HL-60/S4 treated with phorbol 12-myristate 13-acetate at 8.2 ng/mL for 4 days and 3 days (cell line): ENCODE measurements around the gene ZSCAN32.

ENCODE experiments used
- in situ Hi-C: fragments of 300-500 bp; cut with MboI; formaldehyde crosslinking; loops from 2 replicates; pipeline ENCODE4 v1.15.0; 2022; ENCODE audit warnings: low sequenced_read_pairs

ZSCAN32 gene

GRCh38 chr16:3400779-3401688, at the start of gene ZSCAN32, which contains the start of gene ZNF174:
TSS of gene ZSCAN32 (minus strand) at chr16:3401004. CDS start at chr16:3397557, 3,447 bp downstream.
TSS of gene ZNF174 (plus strand) at chr16:3401215. CDS start at chr16:3402005, 790 bp downstream.
- in situ Hi-C loops, result no loop called here

DNA sequence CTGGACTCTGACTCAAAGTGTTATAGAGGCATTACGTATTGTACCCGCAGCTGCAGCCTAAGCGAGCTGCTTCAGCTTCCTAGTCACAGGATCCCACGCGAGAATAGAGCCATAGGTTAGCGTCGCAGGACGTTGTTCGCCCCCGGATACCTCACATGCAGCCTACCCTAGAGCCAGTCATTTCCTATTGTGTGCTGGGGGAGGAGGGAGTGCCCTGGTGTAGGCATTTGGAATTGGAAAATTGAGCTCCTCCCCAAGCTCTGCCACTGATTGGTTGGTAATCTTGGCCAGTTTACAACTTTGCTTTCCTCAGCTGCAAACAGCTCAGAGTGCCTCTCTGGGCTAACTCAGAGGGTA, 43.2 kb upstream of the ZSCAN32 start:
- in situ Hi-C loops, result no loop called here

DNA sequence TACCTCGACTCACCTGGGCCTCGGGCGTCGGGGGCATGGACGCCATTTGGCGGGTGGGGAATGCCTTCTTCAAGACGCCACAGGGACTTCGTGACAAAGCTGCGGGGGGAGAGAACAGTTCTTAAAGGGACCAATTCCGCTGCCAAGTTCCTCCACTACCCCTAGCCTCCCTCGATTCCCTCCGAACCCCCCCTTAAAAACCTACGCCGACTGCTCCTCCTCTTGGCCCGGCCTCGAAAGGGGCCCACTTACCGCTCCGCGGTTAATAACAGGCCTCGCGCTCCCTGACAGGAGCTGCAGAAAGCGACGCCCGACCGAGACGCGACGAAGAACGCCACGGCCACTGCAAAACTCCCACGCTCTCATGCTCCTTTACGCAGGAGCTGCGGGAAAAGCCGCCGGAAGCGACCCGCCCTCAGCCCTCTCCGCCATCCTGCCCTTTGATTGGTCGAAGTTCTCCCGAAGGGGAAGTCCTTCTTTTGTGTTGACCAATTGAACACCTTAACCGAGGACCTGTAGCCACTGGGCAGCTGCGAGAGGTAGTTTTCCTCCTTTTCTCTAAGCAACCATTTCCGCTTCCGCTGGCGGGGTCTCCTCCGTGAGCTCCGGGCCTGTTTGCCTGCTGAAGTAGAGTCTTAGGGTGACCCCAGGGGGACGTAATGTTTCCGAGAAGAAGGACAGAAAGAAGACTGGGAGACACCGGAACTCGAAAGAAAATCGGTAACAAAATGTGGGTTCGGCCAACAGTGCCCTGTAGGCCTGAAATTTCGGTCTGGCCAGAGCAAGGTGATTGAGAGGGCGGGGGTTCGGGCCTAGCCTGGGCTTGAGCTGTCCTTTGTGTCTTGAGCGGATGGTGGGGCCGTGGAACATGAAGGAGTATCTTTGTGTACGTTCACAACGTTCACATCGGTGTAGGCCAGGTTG, 42.6 kb upstream of the ZSCAN32 start, which contains the start of the genes NAA60 and ZNF597:
TSS of gene NAA60 (plus strand) at position 573 of the 924 bp plus-strand sequence. CDS start 32,548 bp downstream, outside the sequence.
TSS of gene ZNF597 (minus strand) at position 397 of the 924 bp plus-strand sequence. CDS start at position 46, 351 bp downstream.
- in situ Hi-C loops, result no loop called here

DNA sequence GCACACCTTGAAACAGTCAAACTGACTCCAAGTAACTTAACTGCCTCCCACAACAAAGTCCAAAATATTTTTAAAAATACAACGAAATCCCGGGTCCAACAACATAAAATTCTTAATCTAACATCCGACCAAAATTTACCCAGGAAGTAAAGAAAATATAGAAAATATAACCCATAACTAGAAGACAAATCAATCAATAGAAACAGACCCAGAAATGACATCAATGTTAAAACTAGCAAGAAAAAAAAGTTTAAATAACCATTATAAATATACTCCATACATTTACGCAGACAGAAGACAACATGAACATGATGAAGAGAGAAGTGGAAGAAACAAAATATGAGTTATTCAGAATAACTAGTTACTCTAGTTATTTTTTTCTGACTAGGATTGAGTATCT, 38.8 kb upstream of the ZSCAN32 start:
- in situ Hi-C loops, result no loop called here

GRCh38 chr16:3434373-3434772, 33.6 kb upstream of the ZSCAN32 start:
- in situ Hi-C loops, result no loop called here

DNA sequence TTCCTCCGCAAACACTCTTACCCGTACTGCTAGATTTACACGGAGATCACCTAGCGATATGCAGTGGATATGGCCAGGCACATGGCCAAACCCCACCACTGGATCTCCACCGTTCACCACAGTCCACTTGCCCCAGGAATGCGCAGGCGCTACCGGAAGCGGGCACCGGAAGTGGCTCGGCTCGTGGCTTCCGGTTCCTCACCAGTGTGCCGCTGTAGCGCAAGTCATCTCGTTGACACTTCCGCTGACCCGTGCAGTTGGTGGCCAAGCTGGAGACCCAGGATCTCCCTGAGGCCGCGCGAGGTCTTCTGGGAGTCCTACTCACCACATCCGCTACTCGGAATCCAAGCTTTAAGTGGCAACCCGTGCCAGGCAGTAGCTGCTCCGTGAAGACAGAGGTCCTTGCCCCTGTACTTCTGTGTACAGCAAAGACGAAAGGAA, 31.0 kb upstream of the ZSCAN32 start:
- in situ Hi-C loops, result no loop called here

DNA sequence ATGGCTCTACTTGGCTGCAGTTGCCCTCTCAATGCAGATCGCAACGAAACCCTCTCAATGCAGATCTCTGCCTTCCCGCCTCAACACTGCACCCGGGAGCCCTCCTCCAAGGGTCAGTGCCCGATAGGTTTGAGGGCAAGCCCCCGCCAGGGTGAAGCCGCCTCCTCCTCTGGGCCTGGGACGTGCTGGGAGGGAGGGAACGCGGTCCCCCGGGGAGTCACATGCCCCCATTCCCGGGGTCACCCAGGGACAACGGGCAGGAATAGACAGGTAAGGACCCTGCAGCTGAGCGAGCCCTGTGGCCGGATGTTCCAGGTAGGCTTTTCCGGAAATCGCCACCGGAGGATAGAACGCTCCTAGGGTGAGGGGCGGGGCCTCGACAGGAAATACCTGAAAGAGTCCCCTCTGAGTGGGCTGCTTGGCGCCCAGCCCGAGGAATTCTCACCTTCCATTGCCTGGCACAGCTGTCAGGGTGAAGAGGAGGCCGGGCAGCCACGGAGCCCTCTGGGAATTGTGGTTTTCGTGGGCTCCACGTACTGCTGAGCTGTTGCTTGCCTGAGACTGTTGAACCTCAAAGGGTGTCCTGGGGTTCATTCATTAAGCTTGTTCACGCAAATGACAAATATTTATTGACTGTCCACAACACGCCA, 13.1 kb upstream of the ZSCAN32 start:
- in situ Hi-C loops, result no loop called here

GRCh38 chr16:3408561-3409197, 7.9 kb upstream of the ZSCAN32 start:
- in situ Hi-C loops, result no loop called here

GRCh38 chr16:3401719-3402397, 1.1 kb upstream of the ZSCAN32 start:
- in situ Hi-C loops, result no loop called here

DNA sequence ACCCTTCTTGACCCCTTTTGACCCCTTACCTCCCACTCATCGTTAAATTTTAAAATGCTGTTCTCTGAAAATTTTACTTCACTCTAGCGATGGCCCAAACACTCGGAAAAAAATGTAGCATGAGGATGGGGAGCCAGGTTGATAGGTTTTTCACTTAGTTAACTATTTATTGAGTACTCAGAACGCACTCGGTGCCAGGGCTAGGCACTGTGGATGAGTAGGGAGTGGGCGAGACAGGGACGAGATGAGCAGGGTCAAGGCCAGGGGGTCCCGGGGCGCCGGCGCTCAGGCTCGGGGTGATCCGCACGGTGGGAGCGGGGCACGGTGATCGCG, 392 bp downstream of the ZSCAN32 start:
- in situ Hi-C loops, result no loop called here

GRCh38 chr16:3389663-3390338, 11.0 kb downstream of the ZSCAN32 start:
- in situ Hi-C loops, result no loop called here

DNA sequence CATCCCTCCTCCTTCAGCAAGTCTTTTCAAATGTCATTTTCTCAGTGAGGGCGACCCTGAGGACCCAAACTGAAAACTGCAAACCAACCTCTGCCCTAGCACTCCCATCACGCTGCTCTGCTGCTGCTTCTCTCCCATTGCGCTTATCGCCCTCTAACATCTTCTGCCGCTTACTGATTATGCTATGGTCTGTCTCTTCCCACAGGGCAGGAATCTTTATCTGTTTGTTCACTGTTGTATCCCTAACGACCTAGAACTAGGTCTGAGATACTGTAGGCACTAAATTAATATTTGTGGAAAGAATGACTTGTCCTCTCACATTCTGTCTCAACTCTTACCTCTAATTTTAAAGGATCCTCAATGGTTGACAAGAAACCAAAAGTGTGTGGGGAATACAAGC, 12.5 kb downstream of the ZSCAN32 start:
- in situ Hi-C loops, result no loop called here

DNA sequence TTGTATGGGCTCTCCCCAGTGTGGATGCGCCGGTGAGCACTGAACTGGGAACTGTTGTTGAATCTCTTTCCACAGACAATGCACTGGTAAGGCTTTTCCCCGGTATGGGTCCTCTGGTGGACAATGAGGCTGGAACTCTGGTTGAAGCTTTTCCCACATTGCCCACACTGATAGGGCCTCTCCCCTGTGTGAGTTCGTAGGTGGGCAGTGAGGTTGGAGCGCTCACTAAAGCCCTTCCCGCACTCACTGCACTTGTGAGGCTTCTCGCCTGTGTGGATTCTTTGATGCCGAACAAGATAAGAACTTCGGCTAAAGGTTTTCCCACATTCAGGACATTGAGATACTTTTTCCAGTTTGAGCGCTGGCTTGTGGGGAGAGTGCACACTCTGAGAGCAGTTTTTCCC, 17.8 kb downstream of the ZSCAN32 start:
- in situ Hi-C loops, result no loop called here

DNA sequence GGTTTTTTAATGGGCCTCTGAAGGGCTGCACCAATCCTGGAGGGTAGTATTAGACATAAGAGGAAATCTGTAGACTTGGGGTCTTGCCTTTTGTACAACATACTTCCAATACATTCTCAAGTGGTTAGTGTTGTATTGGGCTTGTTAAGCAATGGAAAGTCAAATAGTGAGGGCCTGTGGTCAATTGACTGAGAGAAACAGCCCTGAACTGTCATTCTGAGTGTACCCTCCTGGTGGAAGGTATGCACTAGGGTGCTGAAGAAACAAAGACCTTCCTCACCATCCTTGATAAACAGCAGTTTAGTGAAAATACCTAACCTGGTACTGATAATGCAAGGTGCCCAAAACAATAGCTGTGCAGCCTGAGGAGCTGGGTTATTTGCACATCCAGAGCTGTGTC, 22.9 kb downstream of the ZSCAN32 start:
- in situ Hi-C loops, result no loop called here

DNA sequence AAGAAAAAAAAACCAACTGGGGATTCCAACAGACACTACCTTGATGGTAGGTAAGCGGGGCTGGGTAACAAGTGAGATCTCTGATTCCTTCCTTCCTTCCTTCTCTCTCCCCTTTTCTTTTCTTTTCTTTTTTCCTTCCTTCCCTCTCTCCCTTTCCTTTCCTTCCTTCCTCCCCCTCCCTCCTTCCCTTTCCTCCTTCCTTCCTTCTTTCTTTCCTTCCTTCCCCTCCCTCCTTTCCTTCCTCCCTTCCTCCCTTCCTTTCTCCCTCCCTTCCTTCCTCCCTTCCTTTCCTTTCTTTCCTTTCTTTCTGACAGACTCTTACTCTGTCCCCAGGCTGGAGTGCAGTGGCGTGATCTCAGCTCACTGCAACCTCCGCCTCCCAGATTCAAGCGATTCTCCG, 25.1 kb downstream of the ZSCAN32 start:
- in situ Hi-C loops, result no loop called here

GRCh38 chr16:3369073-3369472, 31.7 kb downstream of the ZSCAN32 start:
- in situ Hi-C loops, result no loop called here

GRCh38 chr16:3364774-3365427, 35.9 kb downstream of the ZSCAN32 start:
- in situ Hi-C loops, result no loop called here

DNA sequence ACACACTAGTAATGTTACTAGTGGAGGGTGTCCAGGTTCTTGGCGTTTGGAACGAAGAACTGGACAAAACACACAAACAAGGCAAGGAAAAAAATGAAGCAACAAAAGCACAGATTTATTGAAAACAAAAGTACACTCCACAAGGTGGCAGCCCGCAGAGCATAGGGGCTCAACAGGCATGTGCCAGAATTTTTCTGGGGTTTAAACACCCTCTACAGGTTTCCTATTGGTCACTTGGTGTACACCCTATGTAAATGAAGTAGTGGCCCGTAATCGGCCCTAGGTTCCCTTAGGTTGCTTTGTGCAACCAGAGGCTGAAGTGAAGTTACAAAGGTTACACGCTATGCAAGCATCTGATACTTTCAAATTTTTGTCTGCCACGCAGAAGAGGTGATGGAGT, 37.0 kb downstream of the ZSCAN32 start:
- in situ Hi-C loops, result no loop called here

GRCh38 chr16:3362931-3363330, 37.9 kb downstream of the ZSCAN32 start:
- in situ Hi-C loops, result no loop called here
